Bronchus fibroblast of lung (primary cell): ENCODE results near the gene COPS6. TPM values are rescaled to one million over a fixed set of nuclear protein-coding genes. Genes with fewer than 3 reads are reported as not detected.

Source experiments
- total RNA-seq: library from RNA; depleted of rRNA; stranded (reverse); fragments of >200 nt; gene quantifications from 2 replicates; pipeline ENCODE4 v1.2.3, GENCODE V29; 2015

The COPS6 gene
- 79.7 and 107 TPM in 2 replicates for total RNA-seq

DNA sequence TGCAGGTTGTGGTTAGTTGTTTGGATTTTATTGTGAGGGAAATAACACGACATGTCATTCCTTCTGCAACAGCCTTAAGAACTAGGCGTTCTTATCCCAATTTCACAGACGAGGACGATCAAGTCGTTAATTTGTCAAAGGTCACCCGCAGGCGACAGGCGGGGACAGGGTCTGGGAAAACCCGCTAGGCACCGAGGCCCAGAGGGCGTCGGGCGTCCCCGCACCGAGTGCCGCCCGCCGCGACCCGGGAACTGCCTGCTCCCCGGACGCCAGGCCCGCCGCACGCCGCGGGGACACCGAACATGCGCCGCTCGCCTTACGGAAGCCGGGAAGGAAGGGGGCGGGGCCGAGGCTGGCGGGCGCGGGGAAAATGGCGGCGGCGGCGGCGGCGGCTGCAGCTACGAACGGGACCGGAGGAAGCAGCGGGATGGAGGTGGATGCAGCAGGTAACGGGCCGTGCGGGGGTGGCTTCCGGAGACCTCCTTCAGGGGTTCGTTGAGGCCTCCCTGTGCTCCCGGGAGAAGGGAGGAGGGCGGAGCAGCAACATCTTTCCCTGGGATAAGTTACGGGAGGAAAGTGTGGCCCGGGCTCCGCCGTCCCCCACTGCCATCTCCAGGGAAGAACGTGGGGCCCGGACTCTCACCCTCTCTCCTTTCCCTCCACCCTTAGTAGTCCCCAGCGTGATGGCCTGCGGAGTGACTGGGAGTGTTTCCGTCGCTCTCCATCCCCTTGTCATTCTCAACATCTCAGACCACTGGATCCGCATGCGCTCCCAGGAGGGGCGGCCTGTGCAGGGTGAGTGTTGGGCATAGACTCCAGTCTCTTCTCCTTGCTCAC, at the start of gene COPS6:
COPS6 (plus strand) TSS at position 349 of the 837 bp plus-strand sequence; CDS start at position 371, 22 bp downstream.

DNA sequence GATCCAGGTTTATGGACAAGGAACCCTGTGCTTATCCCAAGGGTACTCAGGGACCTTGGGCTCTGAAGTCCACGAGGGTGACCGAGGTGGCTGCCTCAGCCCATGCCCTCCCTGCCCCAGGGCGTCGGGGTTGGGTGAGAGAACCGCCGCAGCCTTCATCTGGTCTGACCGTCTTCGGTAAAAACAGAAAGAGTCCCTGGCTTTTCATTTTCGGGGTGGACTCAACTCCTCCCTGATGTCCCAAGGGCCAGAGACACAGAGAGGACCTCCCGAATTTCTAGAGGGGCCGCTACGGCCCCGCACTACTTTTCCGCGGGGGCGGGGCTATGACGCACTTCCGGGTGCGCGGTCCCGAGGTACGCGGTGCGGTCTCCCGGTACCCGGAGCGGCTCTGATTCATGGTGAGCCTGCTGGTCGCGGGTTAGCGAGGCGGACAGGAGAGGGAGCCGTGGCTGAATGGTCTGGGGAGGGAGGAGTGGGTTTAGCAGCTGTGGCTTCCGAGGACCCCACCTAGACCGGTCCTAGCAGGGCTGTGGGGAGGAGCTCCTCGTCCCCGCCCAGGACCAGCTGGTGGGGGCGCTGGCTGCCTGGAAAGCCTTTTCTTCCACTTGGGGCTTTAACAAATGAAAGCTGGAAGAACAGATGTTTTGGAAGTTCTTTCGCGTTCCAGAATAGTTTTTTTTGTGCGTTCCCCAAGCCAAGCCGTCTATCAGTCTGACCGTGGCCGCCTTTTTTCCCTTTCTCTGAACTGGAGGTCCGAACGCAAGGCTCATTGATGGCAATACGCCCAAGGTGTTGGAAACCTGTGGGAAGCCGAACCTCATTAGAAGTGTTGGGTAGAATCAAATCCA, 39.1 kb upstream of the COPS6 start, which contains the start of gene ZSCAN21:
ZSCAN21 (plus strand) TSS at position 334 of the 851 bp plus-strand sequence. CDS start 7,233 bp downstream, outside the sequence.

DNA sequence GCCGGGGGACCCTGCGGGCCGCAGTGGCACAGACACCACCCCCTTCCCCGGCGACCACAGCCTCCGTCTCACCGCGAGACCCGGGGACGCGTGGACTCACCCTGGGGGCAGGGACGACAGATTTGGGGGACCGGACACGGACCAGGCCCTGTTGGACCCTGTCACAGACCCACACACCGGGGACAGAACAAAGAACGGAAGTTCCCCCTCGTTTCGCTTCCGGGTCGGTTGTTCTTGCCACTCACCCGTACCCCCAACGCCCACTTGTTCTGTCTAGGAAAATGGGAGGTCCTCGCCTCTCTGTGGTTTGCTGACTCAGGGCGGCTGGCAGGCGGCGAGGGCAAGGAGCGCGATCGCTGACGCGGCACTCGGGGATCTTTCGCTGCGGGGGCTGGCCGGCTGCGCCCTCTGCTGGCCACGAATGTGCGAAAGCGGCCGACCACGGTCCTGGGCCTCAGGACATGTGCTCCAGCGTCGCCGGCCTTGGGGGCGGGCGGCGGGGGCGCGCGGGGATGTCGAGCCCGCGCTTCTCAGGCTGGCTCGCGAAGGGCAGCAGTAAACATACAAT, 7.2 kb upstream of the COPS6 start, which contains the start of gene ZNF3:
ZNF3 (minus strand) TSS at position 189 of the 568 bp plus-strand sequence. CDS start 4,366 bp downstream, outside the sequence.

DNA sequence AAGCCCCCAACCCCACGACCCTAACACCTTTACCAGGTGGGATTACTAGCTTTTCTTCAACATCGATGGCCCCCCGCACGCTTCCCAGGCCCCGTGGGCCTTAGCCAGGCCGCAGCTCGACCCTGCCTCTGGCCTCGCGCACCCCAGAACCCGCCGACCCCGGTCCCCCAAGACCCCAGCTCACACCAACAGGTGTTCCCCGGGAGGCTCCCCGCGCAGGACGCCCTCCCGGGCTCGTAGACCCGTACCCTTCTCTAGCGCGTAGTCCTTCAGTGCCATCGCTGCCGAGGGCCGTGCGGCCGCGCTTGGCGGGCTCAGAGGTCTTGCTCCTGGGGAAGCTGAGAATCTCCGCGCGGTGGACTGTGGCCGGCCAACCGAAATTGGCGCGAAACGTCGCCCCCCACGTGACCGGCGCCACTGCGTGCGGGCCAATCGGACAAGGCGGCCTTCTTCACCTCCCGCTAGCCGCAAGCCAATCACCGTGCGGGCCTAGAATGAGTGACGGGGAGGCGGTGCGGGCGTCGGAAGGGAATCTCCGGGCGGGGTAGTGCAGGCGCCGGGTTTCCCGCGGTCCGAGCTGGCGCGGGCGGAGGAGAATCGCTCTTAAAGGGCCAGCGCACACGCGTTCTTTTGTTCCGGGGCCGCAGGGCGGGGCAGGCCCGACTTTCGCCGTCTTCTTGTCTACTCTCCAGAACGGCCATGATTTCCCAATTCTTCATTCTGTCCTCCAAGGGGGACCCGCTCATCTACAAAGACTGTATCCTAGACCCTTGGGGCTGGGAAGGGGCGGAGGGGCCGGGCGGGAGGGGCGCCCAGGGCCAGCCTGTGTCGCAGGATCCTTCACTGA, 12.5 kb downstream of the COPS6 start, which contains the start of the genes AP4M1 and MCM7:
AP4M1 (plus strand) TSS at position 628 of the 847 bp plus-strand sequence; CDS start at position 700, 72 bp downstream.
MCM7 (minus strand) TSS at position 382 of the 847 bp plus-strand sequence; CDS start at position 279, 103 bp downstream.

DNA sequence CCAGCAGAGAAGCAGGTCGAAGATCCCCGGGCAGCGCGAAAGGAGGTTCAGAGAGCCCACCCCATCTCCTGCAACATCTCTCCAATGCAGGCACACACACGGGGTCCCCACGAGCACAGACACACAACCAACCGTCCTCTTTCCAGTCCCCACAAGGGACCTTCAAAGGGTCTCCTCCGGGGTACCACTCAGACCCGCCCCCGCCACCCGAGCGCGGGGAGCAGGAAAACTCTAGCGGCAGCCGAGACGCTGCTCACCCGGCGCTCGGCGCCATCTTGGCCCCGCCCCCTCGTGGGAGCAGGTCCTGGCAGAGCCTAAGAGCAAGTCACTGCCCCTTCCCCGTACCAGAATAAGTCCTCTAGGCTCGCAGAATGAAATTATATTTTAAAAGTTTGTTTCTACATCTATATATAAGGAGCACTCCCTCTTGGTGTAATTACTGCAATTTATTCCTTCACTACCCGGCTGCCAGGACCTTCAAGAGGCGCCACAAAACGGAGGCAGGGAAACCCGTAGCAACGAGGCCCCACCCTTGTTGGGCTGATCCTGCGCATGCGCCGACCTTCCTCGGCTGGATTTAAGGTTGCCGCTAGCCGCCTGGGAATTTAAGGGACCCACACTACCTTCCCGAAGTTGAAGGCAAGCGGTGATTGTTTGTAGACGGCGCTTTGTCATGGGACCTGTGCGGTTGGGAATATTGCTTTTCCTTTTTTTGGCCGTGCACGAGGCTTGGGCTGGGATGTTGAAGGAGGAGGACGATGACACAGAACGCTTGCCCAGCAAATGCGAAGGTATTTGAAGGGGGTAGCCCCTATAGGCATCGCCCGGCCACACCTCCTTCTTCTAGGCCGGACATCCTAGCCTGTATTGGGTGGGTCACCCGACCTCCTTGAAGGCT, 30.6 kb downstream of the COPS6 start, which contains the start of the genes CNPY4 and TAF6:
CNPY4 (plus strand) TSS at position 563 of the 898 bp plus-strand sequence; CDS start at position 674, 111 bp downstream.
TAF6 (minus strand) TSS at position 287 of the 898 bp plus-strand sequence. CDS start 5,149 bp downstream, outside the sequence.

GRCh38 chr7:100126931-100127865, 38.4 kb downstream of the COPS6 start, which contains the start of gene MBLAC1:
Gene MBLAC1, plus strand, starts transcription at chr7:100126967. Its CDS starts 429 bp downstream, at chr7:100127396.

Other genes with a start within 250 kb of the COPS6 start
- gene OR2AE1, start 211.9 kb upstream of the COPS6 start, total RNA-seq: not detected in 2 replicates
- gene TRIM4, start 169.4 kb upstream of the COPS6 start, total RNA-seq: 14.3 and 15.6 TPM in 2 replicates
- gene GJC3, start 159.3 kb upstream of the COPS6 start, total RNA-seq: not detected in 2 replicates
- under 0.01 TPM in 1 of 2 replicates, not detected in the other for gene AZGP1, start 112.9 kb upstream of the COPS6 start, total RNA-seq
- 10.7 and 11.3 TPM in 2 replicates for gene ZKSCAN1, start 73.4 kb upstream of the COPS6 start, total RNA-seq
- gene ZSCAN21, start 39.2 kb upstream of the COPS6 start, total RNA-seq: 8.2 and 9.9 TPM in 2 replicates
- 15.8 and 16.1 TPM in 2 replicates for gene ZNF3, start 7.2 kb upstream of the COPS6 start, total RNA-seq
- gene MCM7, start 12.4 kb downstream of the COPS6 start, total RNA-seq: 204 and 216 TPM in 2 replicates
- gene AP4M1, start 12.7 kb downstream of the COPS6 start, total RNA-seq: 20.0 and 20.2 TPM in 2 replicates
- 81.9 and 83.6 TPM in 2 replicates for gene TAF6, start 30.4 kb downstream of the COPS6 start, total RNA-seq
- gene CNPY4, start 30.7 kb downstream of the COPS6 start, total RNA-seq: 16.1 and 18.6 TPM in 2 replicates
- 3.0 and 3.9 TPM in 2 replicates for gene MBLAC1, start 38.0 kb downstream of the COPS6 start, total RNA-seq
- 164 and 193 TPM in 2 replicates for gene LAMTOR4, start 59.9 kb downstream of the COPS6 start, total RNA-seq
- 6.6 and 6.7 TPM in 2 replicates for gene TRAPPC14, start 69.8 kb downstream of the COPS6 start, total RNA-seq
- 4.5 and 4.9 TPM in 2 replicates for gene GAL3ST4, start 79.6 kb downstream of the COPS6 start, total RNA-seq
- 1.8 and 4.9 TPM in 2 replicates for gene GPC2, start 88.4 kb downstream of the COPS6 start, total RNA-seq
- gene STAG3, start 88.9 kb downstream of the COPS6 start, total RNA-seq: 0.84 and 1.8 TPM in 2 replicates
- gene PVRIG, start 131.0 kb downstream of the COPS6 start, total RNA-seq: not detected in 2 replicates
- not detected in 2 replicates for gene SPDYE3, start 218.7 kb downstream of the COPS6 start, total RNA-seq